GM12878 (cell line): Measurements from ENCODE around the gene TACR1. TPM values are rescaled to one million over a fixed set of nuclear protein-coding genes. Genes with fewer than 3 reads are reported as not detected.
A peak's percentile ranks its signal among the peaks of the same experiment; 100 is the strongest.

ENCODE experiments used
- ATAC-seq: fragments of 200-7000 bp; cut with Tn5 transposase; 3 replicates; pipeline ENCODE4 v1.9.1; 2020; ENCODE audit warnings: mild to moderate bottlenecking, moderate library complexity
- Bru-seq: library from RNA; stranded (reverse); fragments of 400-500 nt; gene quantifications from one replicate; lab custom pipeline; 2021; lab: Mats Ljungman, UMichigan
- BruChase-seq, 2 experiments: library from RNA; stranded (reverse); fragments of 400-500 nt; gene quantifications; one replicate each; lab custom pipeline; 2021; lab: Mats Ljungman, UMichigan
- BruUV-seq: library from RNA; stranded (reverse); fragments of 400-500 nt; replicated peaks from 2 replicates; lab custom pipeline; 2021; lab: Mats Ljungman, UMichigan
- CTCF ChIA-PET: fragments of 300-600 bp; sonication (Branson Sonifier 250); formaldehyde crosslinking; extraction: SDS; loops from one replicate; lab custom pipeline; 2021; ENCODE audit warnings: inconsistent platforms; lab: Yijun Ruan, JAX
- POLR2A ChIA-PET: fragments of 350-600 bp; formaldehyde crosslinking; extraction: SDS; loops from one replicate; lab custom pipeline; 2021; ENCODE audit warnings: inconsistent platforms; lab: Charles Lee
- RAD21 ChIA-PET: fragments of 300-600 bp; sonication (Branson Sonifier 250); formaldehyde crosslinking; loops from one replicate; lab custom pipeline; 2023; ENCODE audit warnings: antibody characterized with exemption; ENCODE audit not compliant: unreplicated experiment; lab: Charles Lee
- SMC1A ChIA-PET: fragments of 300-600 bp; sonication (Branson Sonifier 250); formaldehyde crosslinking; loops from one replicate; lab custom pipeline; 2023; ENCODE audit not compliant: unreplicated experiment, uncharacterized antibody; lab: Charles Lee
- DNase-seq: peaks from one replicate; pipeline ENCODE4 v3.0.0-alpha.2; 2011; ENCODE audit warnings: low read depth, low spot score
- FAIRE-seq: peaks from 3 replicates; lab custom pipeline; 2011; peaks lifted over from hg19 to GRCh38; lab: Jason Lieb, UNC
- H2AFZ ChIP-seq: 2 replicates; pipeline ENCODE4 v1.6.0; 2011; ENCODE audit warnings: low read depth, low read length, control low read depth; ENCODE audit not compliant: control insufficient read depth
- H3K27ac ChIP-seq: 2 replicates; pipeline ENCODE4 v1.5.1; 2011; ENCODE audit warnings: control low read depth; ENCODE audit not compliant: control insufficient read depth, insufficient read depth
- H3K27me3 ChIP-seq, 2 experiments: replicated peaks in 1 of 2; 2 replicates each; pipeline versions ENCODE4 v1.6.0 to v1.6.1; 2011; ENCODE audit warnings: low read length in 1 of 2; ENCODE audit not compliant: control insufficient read depth in 2 of 2, insufficient read depth in 2 of 2
- H3K36me3 ChIP-seq, 2 experiments: 2 replicates each; pipeline ENCODE4 v1.5.1; 2011; ENCODE audit warnings: low read length in 1 of 2; ENCODE audit not compliant: control insufficient read depth in 2 of 2, insufficient read depth in 2 of 2
- H3K4me1 ChIP-seq: 2 replicates; pipeline ENCODE4 v1.6.1; 2011; ENCODE audit warnings: mild to moderate bottlenecking, low read length, moderate library complexity, mixed read lengths; ENCODE audit not compliant: control insufficient read depth, insufficient read depth
- H3K4me2 ChIP-seq: 2 replicates; pipeline ENCODE4 v1.6.0; 2011; ENCODE audit warnings: control low read depth; ENCODE audit not compliant: control insufficient read depth, insufficient read depth
- H3K4me3 ChIP-seq: fragments of 200-600 bp; sonication (generic); 2 replicates; pipeline ENCODE4 v1.5.1; 2016
- H3K79me2 ChIP-seq: 2 replicates; pipeline ENCODE4 v1.6.0; 2011; ENCODE audit warnings: low read length; ENCODE audit not compliant: control insufficient read depth, insufficient read depth
- H3K9ac ChIP-seq: 2 replicates; pipeline ENCODE4 v1.8.0; 2011; ENCODE audit warnings: low read length, control low read depth, mixed read lengths; ENCODE audit not compliant: control insufficient read depth, insufficient read depth
- H3K9me3 ChIP-seq: replicated peaks from 3 replicates; pipeline ENCODE4 v1.5.1; 2011; ENCODE audit warnings: mild to moderate bottlenecking, low read length; ENCODE audit not compliant: control insufficient read depth, insufficient read depth
- H4K20me1 ChIP-seq: 2 replicates; pipeline ENCODE4 v1.6.0; 2011; ENCODE audit not compliant: control insufficient read depth, insufficient read depth
- BACH1 ChIP-seq: fragments of 450-650 bp; IDR thresholded peaks from 2 replicates; pipeline ENCODE4 v1.6.1; 2017; ENCODE audit warnings: mild to moderate bottlenecking, borderline replicate concordance
- CREB1 ChIP-seq: IDR thresholded peaks from 2 replicates; pipeline ENCODE4 v1.6.1; 2012; ENCODE audit warnings: low read depth, mild to moderate bottlenecking, inconsistent platforms
- DPF2 ChIP-seq: fragments of 450-650 bp; IDR thresholded peaks from 2 replicates; pipeline ENCODE4 v1.6.1; 2017; ENCODE audit warnings: mild to moderate bottlenecking
- EP300 ChIP-seq, 2 experiments: fragments of 150-350 bp in 1 of 2; IDR thresholded peaks; 2 replicates each; pipeline ENCODE4 v1.6.1; 2011 to 2012; ENCODE audit warnings: low read depth in 2 of 2, low read length in 2 of 2, borderline replicate concordance in 1 of 2, improper control_type of control experiment in 1 of 2, inconsistent platforms in 1 of 2; ENCODE audit not compliant: control insufficient read depth in 1 of 2
- HDAC6 ChIP-seq: fragments of 200-600 bp; sonication (generic); IDR thresholded peaks from one replicate; pipeline ENCODE4 v1.8.0; 2017; ENCODE audit warnings: antibody characterized with exemption; ENCODE audit not compliant: unreplicated experiment
- IKZF1 ChIP-seq: fragments of 450-650 bp; conservative IDR thresholded peaks from 2 replicates; pipeline ENCODE4 v1.6.1; 2017; ENCODE audit warnings: antibody characterized with exemption, mild to moderate bottlenecking
- JUNB ChIP-seq: IDR thresholded peaks from 2 replicates; pipeline ENCODE4 v1.6.1; 2016; ENCODE audit warnings: antibody characterized with exemption, mild to moderate bottlenecking
- MXI1 ChIP-seq: fragments of 150-350 bp; IDR thresholded peaks from 2 replicates; pipeline ENCODE4 v1.6.1; 2011; ENCODE audit warnings: low read depth, mild to moderate bottlenecking, inconsistent platforms, low read length, improper control_type of control experiment
- NFYA ChIP-seq: IDR thresholded peaks from 2 replicates; pipeline ENCODE4 v1.6.1; 2011; ENCODE audit warnings: low read depth, mild to moderate bottlenecking, low read length, improper control_type of control experiment, borderline replicate concordance
- NR2F1 ChIP-seq: fragments of 450-650 bp; conservative IDR thresholded peaks from 2 replicates; pipeline ENCODE4 v1.6.1; 2017; ENCODE audit warnings: mild to moderate bottlenecking
- NRF1 ChIP-seq: conservative IDR thresholded peaks from 2 replicates; pipeline ENCODE4 v1.6.1; 2011; ENCODE audit warnings: mild to moderate bottlenecking, low read depth, low read length, improper control_type of control experiment
- PAX5 ChIP-seq: IDR thresholded peaks from 2 replicates; pipeline ENCODE4 v1.6.1; 2011; ENCODE audit warnings: low read depth, low read length, borderline replicate concordance
- PBX3 ChIP-seq: IDR thresholded peaks from 2 replicates; pipeline ENCODE4 v1.6.1; 2011; ENCODE audit warnings: mild to moderate bottlenecking, low read depth, low read length, moderate library complexity; ENCODE audit not compliant: insufficient replicate concordance
- POLR2AphosphoS2 ChIP-seq: IDR thresholded peaks from 2 replicates; pipeline ENCODE4 v1.6.1; 2011; ENCODE audit warnings: low read depth, mild to moderate bottlenecking, low read length, improper control_type of control experiment, moderate library complexity
- POLR2AphosphoS5 ChIP-seq: IDR thresholded peaks from 2 replicates; pipeline ENCODE4 v1.6.1; 2011; ENCODE audit warnings: mild to moderate bottlenecking, low read length, inconsistent platforms
- RCOR1 ChIP-seq: conservative IDR thresholded peaks from 2 replicates; pipeline ENCODE4 v1.6.1; 2012; ENCODE audit warnings: low read depth, low read length, improper control_type of control experiment
- TCF12 ChIP-seq: IDR thresholded peaks from 2 replicates; pipeline ENCODE4 v1.6.1; 2011; ENCODE audit warnings: low read depth, mild to moderate bottlenecking, low read length
- TCF3 ChIP-seq: IDR thresholded peaks from 2 replicates; pipeline ENCODE4 v1.6.1; 2012; ENCODE audit warnings: low read depth, mild to moderate bottlenecking, low read length, borderline replicate concordance; ENCODE audit not compliant: insufficient read depth
- WGBS: methylation state at CpG from one replicate; pipeline ENCODE4 v1.1.6; 2016; ENCODE audit warnings: low lambda C conversion rate; ENCODE audit not compliant: insufficient replicate concordance, insufficient coverage; ENCODE audit errors: missing lambda C conversion rate; 5-methylcytosine and 5-hydroxymethylcytosine counted together
- in situ Hi-C: fragments of 300-500 bp; cut with MboI; formaldehyde crosslinking; loops from 9 replicates; pipeline ENCODE4 v1.14.3; 2018; ENCODE audit warnings: mixed read lengths
- intact Hi-C: fragments of 100-400 bp; cut with micrococcal nuclease; formaldehyde crosslinking; loops from one replicate; pipeline ENCODE4 v1.14.2; 2022; ENCODE audit not compliant: unreplicated experiment
- long read RNA-seq, 2 experiments: library from polyadenylated mRNA; unstranded; transcript quantifications; one replicate each; pipeline ENCODE4 v2.0.0, GENCODE V29; 2019 to 2020
- polyA minus RNA-seq, 3 experiments: library from RNA; depleted of rRNA, polyadenylated mRNA; stranded (reverse); fragments of >200 nt; gene quantifications; 2 replicates each; pipeline ENCODE4 v1.2.3, GENCODE V29; 2011
- polyA plus RNA-seq, 11 experiments: library from polyadenylated mRNA; depleted of rRNA in 4 of 11; unstranded in 6 of 11; stranded (reverse) in 5 of 11; fragments of >200 nt; fragmentation: Nextera tagmentation in 4 of 11; fragmentation: Illumina TruSeq in 1 of 11; extraction: Ambion mirVana in 4 of 11; extraction: Trizol in 1 of 11; gene quantifications; 1 replicate in 1 of 11; 2 replicates in 10 of 11; pipeline versions ENCODE4 v1.2.1 to v1.2.3, GENCODE V29; 2011 to 2016; ENCODE audit warnings: inconsistent platforms in 2 of 11, missing spikeins in 2 of 11, low read depth in 1 of 11
- total RNA-seq, 4 experiments: library from RNA; depleted of rRNA in 3 of 4; stranded (reverse); fragments of >200 nt in 3 of 4; fragmentation: Illumina TruSeq in 1 of 4; extraction: Trizol in 1 of 4; gene quantifications; 2 replicates each; pipeline versions ENCODE4 v1.2.1 to v1.2.3, GENCODE V29; 2013 to 2021

TACR1 gene
- 29.8 and 30.6 TPM in 2 replicates for total RNA-seq (2013; cell fraction: nucleolus; rRNA removed)
- total RNA-seq (2014; rRNA removed) (0.06 and 1.1 TPM in 2 replicates), total RNA-seq (2014; rRNA removed; fragmentation: Illumina TruSeq; extraction: Trizol) (0.18 and 0.27 TPM in 2 replicates), total RNA-seq (2021) (0.08 and 0.10 TPM in 2 replicates), polyA plus RNA-seq (2011; rRNA removed) (0.50 and 1.4 TPM in 2 replicates), polyA plus RNA-seq (2014; fragmentation: Illumina TruSeq; extraction: Trizol) (0.06 and 0.19 TPM in 2 replicates), polyA plus RNA-seq (2014; fragmentation: Nextera tagmentation; extraction: Ambion mirVana) (under 1 TPM; 0.04 to 0.05 TPM), polyA plus RNA-seq (2014; rRNA removed) (0.05 and 0.99 TPM in 2 replicates), polyA plus RNA-seq (2016; fragmentation: Nextera tagmentation; extraction: Ambion mirVana) (under 1 TPM; 0.19 to 0.43 TPM), polyA minus RNA-seq (2011; rRNA and poly(A)+ RNA removed) (2.5 and 4.2 TPM in 2 replicates), Bru-seq, nascent RNA (percentile 51 among the genes with signal in this experiment), BruChase-seq, experiment 1, labeled RNA remaining after a 6-hour chase (percentile 39 among the genes with signal in this experiment), BruChase-seq, experiment 2, labeled RNA remaining after a 2-hour chase (percentile 45 among the genes with signal in this experiment)
- not detected for polyA plus RNA-seq (2011; ENCODE audit: low read depth)
- 0.88 and 1.5 TPM in 2 replicates for polyA plus RNA-seq (2011; cell fraction: cytosol; rRNA removed)
- 1.1 and 2.2 TPM in 2 replicates for polyA plus RNA-seq (2011; cell fraction: nucleus; rRNA removed)
- polyA plus RNA-seq (2012): 0.17 and 0.31 TPM in 2 replicates
- 0.42 TPM in 1 of 2 replicates, not detected in the other for polyA minus RNA-seq (2011; cell fraction: cytosol; rRNA and poly(A)+ RNA removed)
- 3.5 and 6.5 TPM in 2 replicates for polyA minus RNA-seq (2011; cell fraction: nucleus; rRNA and poly(A)+ RNA removed)
- long read RNA-seq, experiment 1, partial matches to known transcripts: 0 of 1 reads
- long read RNA-seq, experiment 1, other reads (novel, unspliced or antisense): 1 of 1 reads
- long read RNA-seq, experiment 2, partial matches to known transcripts: 0 of 2 reads
- long read RNA-seq, experiment 2, other reads (novel, unspliced or antisense): 1 of 2 reads

GRCh38 chr2:75199428-75200011 lies at the start of gene TACR1:
TSS of gene TACR1 (minus strand) at chr2:75199520. CDS start at chr2:75198934, 586 bp downstream.
- Histone ChIP-seq H3K79me2 (no peaks in the 10 kb centered on the region), H3K4me1 (peaks cover 4% of the 10 kb centered on the region; the same call in 1 of the 2 replicates), H2AFZ (peak within 1 kb of the TSS; percentile 44), H4K20me1 (no peaks in the 10 kb centered on the region), H3K36me3 (no peaks in the 10 kb centered on the region), H3K4me2 (peak within 1 kb of the TSS; percentile 91), H3K9ac (no peak within 1 kb of the TSS), H3K4me3 (peak within 1 kb of the TSS; percentile 57), H3K27ac (no peak within 1 kb of the TSS), H3K9me3 (no peaks in the 10 kb centered on the region), H3K27me3 (peaks cover 5 to 11% of the 10 kb centered on the region in 2 experiments)
- POLR2A ChIA-PET: interaction anchor here (0.9 kb wide), 1 partner anchor 205 kb away, joined by 4 read pairs; no protein-coding TSS in a partner anchor
- RAD21 ChIA-PET: interaction anchor here (0.7 to 2.0 kb wide), 17 partner anchors 12 to 428 kb away, joined by 3 to 12 read pairs (median 4); no protein-coding TSS in a partner anchor
- no TSS peak for BruUV-seq
- ATAC-seq: peak; percentile 91
- peak; percentile 35 for DNase-seq
- FAIRE-seq: peak; percentile 7
- in situ Hi-C loops: no loop called here
- intact Hi-C loops: loop anchor here (1.0 to 10.0 kb wide), 6 partner anchors 146 to 428 kb away; no protein-coding TSS in a partner anchor
- CTCF ChIA-PET: interaction anchor here (0.5 to 3.8 kb wide), 33 partner anchors 10 to 563 kb away, joined by 3 to 58 read pairs (median 4); no protein-coding TSS in a partner anchor
- SMC1A ChIA-PET: interaction anchor here (0.7 to 3.3 kb wide), 21 partner anchors 12 to 413 kb away, joined by 3 to 31 read pairs (median 4); no protein-coding TSS in a partner anchor
- 15% methylated on average over 45 of the region's 46 CpGs for WGBS
- TF ChIP-seq DPF2 (peak; percentile 15; the same call in 1 of the 2 replicates), POLR2AphosphoS5 (peak; percentile 63; the same call in 1 of the 2 replicates), NRF1 (peak; percentile 35; the same call in 1 of the 2 replicates), NR2F1 (no peak), TCF3 (peak; percentile 73; the same call in 1 of the 2 replicates), PBX3 (no peak), EP300 (IDR thresholded peaks at IDR 0.05; ENCODE audit: borderline replicate concordance in 1 of 2, control insufficient read depth in 1 of 2, low read depth in 2 of 2, low read length in 2 of 2) (0 out of 4 replicates have a peak, but pooled peaks of 1 of the 2 experiments have one; percentile 22), BACH1 (no peak), NFYA (no peak), IKZF1 (peak; percentile 64), HDAC6 (no peak), PAX5 (0 out of 2 replicates have a peak, but pooled peaks have one; percentile 7), MXI1 (peak; percentile 52), TCF12 (peak; percentile 86; the same call in 1 of the 2 replicates), JUNB (no peak), POLR2AphosphoS2 (no peak), CREB1 (0 out of 2 replicates have a peak, but pooled peaks have one; percentile 57), RCOR1 (no peak)
